Gastroesophageal sphincter (tissue), 3 donors: ENCODE measurements around the gene MRPL11.

Experiments used
- CTCF ChIP-seq, 4 experiments: fragments of 200-600 bp in 2 of 4; fragments of 450-650 bp in 2 of 4; sonication (generic) in 1 of 4; IDR thresholded peaks; one replicate each; pipeline ENCODE4 v1.5.1; 2017 to 2019; ENCODE audit warnings: antibody characterized with exemption in 4 of 4, mild to moderate bottlenecking in 2 of 4, moderate library complexity in 2 of 4
- EP300 ChIP-seq: sonication (generic); formaldehyde crosslinking; IDR thresholded peaks from one replicate; pipeline ENCODE4 v1.6.1; 2017; ENCODE audit warnings: antibody characterized with exemption, mild to moderate bottlenecking
- POLR2A ChIP-seq, 2 donors: fragments of 450-650 bp; IDR thresholded peaks; one replicate each; pipeline ENCODE4 v1.6.1; 2017; ENCODE audit warnings: antibody characterized with exemption in 2 of 2, mild to moderate bottlenecking in 2 of 2, moderate library complexity in 1 of 2
- POLR2AphosphoS5 ChIP-seq: sonication (generic); formaldehyde crosslinking; IDR thresholded peaks from one replicate; pipeline ENCODE4 v1.6.1; 2017; ENCODE audit warnings: antibody characterized with exemption

GRCh38 chr11:66391322-66391721, 47.3 kb downstream of the MRPL11 start:
- no peak for TF ChIP-seq POLR2A (IDR thresholded peaks at IDR 0.05)
- TF ChIP-seq CTCF (IDR thresholded peaks at IDR 0.05), result no peak
- TF ChIP-seq EP300, result no peak
- no peak for TF ChIP-seq POLR2AphosphoS5
